ENCODE data around the gene SCN7A.
"Not testable (repeated sequence)": the region's sequence is repeated elsewhere in the genome, so short reads cannot be mapped to it uniquely, and the experiment has no call there.

Gene SCN7A

DNA sequence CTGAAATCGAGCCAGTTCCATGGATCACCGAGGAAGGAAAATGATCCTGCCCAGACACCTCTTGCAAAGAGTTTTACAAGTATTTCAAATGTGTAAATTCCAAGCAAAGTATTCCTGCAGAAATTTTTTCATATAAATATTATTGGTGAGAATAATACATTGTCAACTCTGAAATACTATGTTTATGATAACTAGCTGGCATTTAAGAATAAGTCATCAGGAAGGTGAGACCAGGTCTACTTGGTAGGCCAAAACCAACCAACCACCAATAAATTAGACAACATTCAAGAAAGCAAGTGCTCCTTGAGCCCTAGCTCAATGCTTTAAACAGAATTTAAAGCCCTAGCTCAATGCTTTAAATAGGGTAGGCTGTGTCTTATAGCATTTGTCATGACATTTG, 21.7 kb downstream of the SCN7A start:
- Mint-ChIP-seq H3K27me3 (no peaks in the 10 kb centered on the region), H3K4me1 (ENCODE audit: low read depth) (no peaks in the 10 kb centered on the region)

DNA sequence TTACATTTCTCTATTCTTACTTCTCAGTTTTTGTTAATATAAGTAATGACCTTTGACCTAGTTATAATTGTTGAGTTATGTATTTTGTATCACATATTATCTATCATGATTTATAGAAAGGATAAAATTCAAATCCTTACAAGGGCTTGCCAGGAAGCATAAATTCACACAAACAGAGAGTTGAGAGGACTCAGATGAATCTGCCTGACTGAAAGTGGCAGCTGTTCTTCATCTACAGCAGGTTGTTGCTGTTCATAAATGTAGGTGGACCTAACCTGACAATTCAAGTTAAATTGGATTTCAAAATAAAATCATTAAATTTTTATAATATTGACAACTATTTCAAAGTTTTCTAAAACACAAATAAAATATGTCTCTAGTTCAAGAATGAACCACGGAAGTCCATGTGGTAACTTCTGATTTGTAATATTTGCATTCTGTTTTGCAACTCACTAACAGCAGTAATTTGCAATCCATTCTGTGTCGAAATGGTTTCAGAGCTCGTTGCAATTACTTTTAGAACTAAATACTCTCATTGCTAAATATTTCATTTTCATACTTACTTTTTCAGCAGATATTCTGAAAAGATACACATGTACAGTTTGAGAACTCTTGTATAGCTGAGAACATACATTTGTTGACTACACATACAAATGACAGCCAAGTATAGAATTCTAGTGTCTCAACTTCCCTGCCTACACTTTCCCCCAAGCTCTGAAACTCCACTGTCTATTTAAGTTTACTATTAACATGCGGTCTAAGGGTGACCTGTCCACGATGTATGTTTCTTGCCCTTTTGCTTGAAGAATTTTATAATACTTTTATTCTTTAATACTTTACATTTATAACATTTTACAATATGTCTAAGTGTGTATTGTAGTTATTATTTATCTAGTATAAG, 25.7 kb downstream of the SCN7A start:
- no peak overlapping the region for H3K27ac Mint-ChIP-seq
- no peaks in the 10 kb centered on the region for H3K36me3 Mint-ChIP-seq (ENCODE audit: low read depth)
- H3K4me3 Mint-ChIP-seq: no peak overlapping the region
- no peak for DNase-seq
- no peaks in the 10 kb centered on the region for H3K27me3 Mint-ChIP-seq
- no peaks in the 10 kb centered on the region for H3K9me3 Mint-ChIP-seq
- H3K4me1 Mint-ChIP-seq (ENCODE audit: low read depth): no peaks in the 10 kb centered on the region

More for the DNA sequence above, 21.7 kb downstream of the SCN7A start:
- Mint-ChIP-seq H3K9me3 (no peaks in the 10 kb centered on the region), H3K27ac (no peak overlapping the region), H3K4me3 (no peak overlapping the region), H3K36me3 (ENCODE audit: low read depth) (no peaks in the 10 kb centered on the region)
- no peak for DNase-seq

DNA sequence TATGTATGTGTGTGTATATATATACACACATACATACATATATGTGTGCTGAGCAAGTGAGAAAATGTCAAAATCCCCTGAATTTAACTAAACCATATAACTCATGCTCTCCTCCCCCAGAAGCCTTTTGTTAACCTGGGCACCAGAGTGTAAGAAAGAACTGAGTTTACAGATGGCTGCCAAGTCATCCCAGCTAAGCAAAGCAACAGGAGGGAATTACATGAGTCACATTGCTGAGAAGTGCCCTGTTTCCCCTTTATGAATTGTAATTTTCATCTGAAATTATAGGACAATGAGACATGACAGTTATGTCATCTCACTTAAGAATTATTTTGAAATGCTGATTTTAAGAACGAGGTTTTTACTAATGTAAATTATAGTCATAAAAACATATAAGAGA, 29.9 kb downstream of the SCN7A start:
- Mint-ChIP-seq H3K36me3 (ENCODE audit: low read depth) (no peaks in the 10 kb centered on the region), H3K4me1 (ENCODE audit: low read depth) (no peaks in the 10 kb centered on the region), H3K9me3 (no peaks in the 10 kb centered on the region), H3K4me3 (no peak overlapping the region), H3K27ac (no peak overlapping the region), H3K27me3 (no peaks in the 10 kb centered on the region)
- DNase-seq: no peak

DNA sequence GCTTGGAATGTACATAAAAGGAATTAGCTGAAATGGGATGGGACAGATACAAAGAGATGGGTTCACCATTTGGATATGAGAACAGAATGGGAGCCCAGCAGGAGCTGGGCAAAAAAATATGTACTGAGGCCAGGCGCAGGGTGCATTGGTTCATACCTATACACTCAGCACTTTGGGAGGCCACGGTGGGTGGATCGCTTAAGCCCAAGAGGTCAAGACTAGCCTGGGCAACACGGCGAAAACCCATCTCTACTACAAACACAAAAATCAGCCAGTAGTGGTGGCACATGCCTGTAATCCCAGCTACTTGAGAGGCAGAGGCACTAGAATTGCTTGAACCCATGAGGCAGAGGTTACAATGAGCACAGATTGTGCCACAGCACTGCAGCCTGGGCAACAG, 30.4 kb downstream of the SCN7A start:
- H3K36me3 Mint-ChIP-seq (ENCODE audit: low read depth): no peaks in the 10 kb centered on the region
- DNase-seq: no peak
- no peaks in the 10 kb centered on the region for H3K4me1 Mint-ChIP-seq (ENCODE audit: low read depth)
- no peaks in the 10 kb centered on the region for H3K9me3 Mint-ChIP-seq
- no peak overlapping the region for H3K27ac Mint-ChIP-seq
- H3K4me3 Mint-ChIP-seq: no peak overlapping the region
- no peaks in the 10 kb centered on the region for H3K27me3 Mint-ChIP-seq

DNA sequence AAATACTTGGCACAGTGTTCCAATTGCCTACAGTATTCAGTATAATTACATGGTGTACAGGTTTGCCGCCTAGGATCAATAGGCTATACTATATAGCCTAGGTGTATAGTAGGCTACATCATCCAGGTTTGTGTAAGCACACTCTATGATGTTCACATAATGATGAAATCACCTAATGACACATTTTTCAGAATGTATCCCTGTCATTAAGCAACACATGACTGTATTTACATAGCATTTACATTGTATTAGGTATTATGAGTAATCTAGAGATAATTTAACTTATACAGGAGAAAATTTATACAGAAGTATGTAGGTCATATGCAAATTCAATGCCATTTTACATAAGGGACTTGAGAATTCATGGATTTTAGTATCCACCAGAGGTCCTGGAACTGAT, 35.4 kb downstream of the SCN7A start:
- DNase-seq: no peak
- Mint-ChIP-seq H3K4me1 (ENCODE audit: low read depth) (no peaks in the 10 kb centered on the region), H3K27me3 (no peaks in the 10 kb centered on the region), H3K27ac (no peak overlapping the region), H3K9me3 (peaks cover 4% of the 10 kb centered on the region), H3K36me3 (ENCODE audit: low read depth) (no peaks in the 10 kb centered on the region), H3K4me3 (no peak overlapping the region)

DNA sequence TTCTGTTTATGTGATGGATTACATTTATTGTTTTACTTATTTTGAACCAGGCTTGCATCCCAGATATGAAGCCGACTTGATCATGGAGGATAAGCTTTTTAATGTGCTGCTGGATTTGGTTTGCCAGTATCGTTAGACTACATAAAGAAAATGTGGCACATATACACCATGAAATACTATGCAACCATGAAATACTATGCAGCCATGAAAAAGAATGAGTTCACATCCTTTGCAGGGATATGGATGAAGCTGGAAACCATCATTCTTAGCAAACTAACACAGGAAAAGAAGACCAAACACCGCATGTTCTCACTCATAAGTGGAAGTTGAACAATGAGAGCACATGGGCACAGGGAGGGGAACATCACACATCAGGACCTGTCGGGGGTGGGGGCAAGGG, 38.2 kb downstream of the SCN7A start:
- H3K4me1 Mint-ChIP-seq (ENCODE audit: low read depth): not testable (repeated sequence)

DNA sequence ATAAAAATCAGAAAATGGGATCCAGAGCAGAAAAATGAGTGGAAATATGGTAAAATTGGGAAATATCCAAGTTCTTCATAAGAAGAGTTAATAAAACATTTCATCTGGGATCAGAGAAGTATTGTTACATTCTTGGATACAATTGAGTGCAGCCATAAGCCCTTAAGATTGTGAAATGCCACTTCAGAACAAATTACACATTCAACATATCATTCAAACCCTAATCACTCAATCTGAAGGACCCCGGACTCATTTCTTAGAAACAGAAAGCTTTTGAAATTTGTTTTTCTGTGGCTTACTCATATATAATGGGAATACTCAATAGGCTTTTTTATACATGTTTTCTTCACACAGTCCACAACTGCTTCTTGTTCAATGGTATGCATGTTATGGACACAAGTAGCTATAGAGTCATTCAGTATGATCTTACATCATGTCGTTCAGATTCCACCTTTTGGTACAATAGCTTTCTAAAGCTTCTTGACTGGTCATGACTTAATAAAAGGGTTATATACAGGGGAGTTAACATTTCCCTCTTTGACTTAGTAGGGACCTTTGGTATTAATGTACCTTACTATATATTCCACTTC, 39.9 kb downstream of the SCN7A start:
- no peak overlapping the region for H3K27ac Mint-ChIP-seq
- H3K9me3 Mint-ChIP-seq: peaks cover 4% of the 10 kb centered on the region
- H3K4me3 Mint-ChIP-seq: no peak overlapping the region
- no peak for DNase-seq
- no peaks in the 10 kb centered on the region for H3K36me3 Mint-ChIP-seq (ENCODE audit: low read depth)
- H3K4me1 Mint-ChIP-seq (ENCODE audit: low read depth): no peaks in the 10 kb centered on the region
- no peaks in the 10 kb centered on the region for H3K27me3 Mint-ChIP-seq

More for the DNA sequence above, 38.2 kb downstream of the SCN7A start:
- not testable (repeated sequence) for H3K9me3 Mint-ChIP-seq; H3K36me3 Mint-ChIP-seq (ENCODE audit: low read depth); H3K4me3 Mint-ChIP-seq; H3K27me3 Mint-ChIP-seq; DNase-seq; H3K27ac Mint-ChIP-seq

DNA sequence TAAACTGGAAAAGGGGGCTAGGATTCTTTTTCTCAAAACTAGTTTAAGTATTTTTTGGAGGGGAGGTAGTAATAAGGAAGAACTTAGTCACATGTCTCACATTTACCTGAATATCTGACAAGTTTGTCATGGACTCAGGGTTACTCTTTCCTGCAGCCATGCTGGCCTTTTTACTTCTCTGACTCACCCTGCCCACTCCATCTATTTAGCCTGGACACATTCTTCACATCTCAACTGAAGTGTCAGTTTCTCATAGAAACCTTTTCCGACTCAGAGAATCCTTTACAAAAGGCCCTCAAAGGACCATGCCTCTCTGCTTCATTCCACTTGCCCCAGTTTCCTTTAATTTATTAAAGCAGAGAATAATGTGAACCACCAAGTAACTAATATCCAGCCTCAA, 42.6 kb downstream of the SCN7A start:
- H3K27me3 Mint-ChIP-seq: no peaks in the 10 kb centered on the region
- H3K36me3 Mint-ChIP-seq (ENCODE audit: low read depth): no peaks in the 10 kb centered on the region
- no peak overlapping the region for H3K4me3 Mint-ChIP-seq
- H3K4me1 Mint-ChIP-seq (ENCODE audit: low read depth): no peaks in the 10 kb centered on the region
- H3K9me3 Mint-ChIP-seq: peaks cover 4% of the 10 kb centered on the region
- DNase-seq: no peak
- no peak overlapping the region for H3K27ac Mint-ChIP-seq

DNA sequence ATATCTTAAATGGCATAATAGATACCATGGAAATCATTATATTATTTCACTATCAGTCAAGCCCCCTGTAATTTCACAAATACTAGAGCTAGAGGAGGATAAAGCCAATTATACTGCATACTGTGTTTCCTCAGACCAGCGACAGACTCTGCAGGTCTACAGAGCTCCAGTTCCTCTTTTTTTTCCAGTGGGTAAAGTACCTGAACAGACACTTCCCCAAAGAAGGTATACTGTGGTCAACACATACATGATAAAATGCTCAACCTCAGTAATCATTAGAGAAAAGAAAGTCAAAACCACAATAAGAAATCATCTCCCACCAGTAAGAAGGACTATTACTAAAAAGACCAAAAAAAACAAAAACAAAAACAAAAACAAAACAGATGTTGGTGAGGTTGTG, 44.6 kb downstream of the SCN7A start:
- Mint-ChIP-seq H3K27ac (no peak overlapping the region), H3K4me3 (no peak overlapping the region), H3K36me3 (ENCODE audit: low read depth) (no peaks in the 10 kb centered on the region), H3K9me3 (no peaks in the 10 kb centered on the region), H3K27me3 (no peaks in the 10 kb centered on the region), H3K4me1 (ENCODE audit: low read depth) (no peaks in the 10 kb centered on the region)
- no peak for DNase-seq

DNA sequence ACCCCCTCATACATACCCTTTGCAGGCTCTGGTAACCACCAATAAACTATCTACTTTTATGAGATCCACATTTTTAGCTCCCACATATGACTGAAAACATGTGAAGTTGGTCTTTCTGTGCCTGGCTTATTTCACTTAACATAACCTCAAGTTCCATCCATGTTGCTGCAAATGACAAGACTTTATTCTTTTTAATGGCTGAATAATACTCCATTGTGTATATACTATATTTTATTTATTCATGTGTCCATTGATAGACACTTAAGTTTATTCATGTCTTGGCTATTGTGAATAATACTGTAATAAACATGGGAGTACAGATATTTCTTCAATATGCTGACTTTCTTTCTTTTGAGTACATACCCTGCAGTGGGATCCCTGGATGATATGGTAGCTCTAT, 45.9 kb downstream of the SCN7A start:
- no peak for DNase-seq
- Mint-ChIP-seq H3K36me3 (ENCODE audit: low read depth) (no peaks in the 10 kb centered on the region), H3K4me3 (no peak overlapping the region), H3K4me1 (ENCODE audit: low read depth) (no peaks in the 10 kb centered on the region), H3K27me3 (no peaks in the 10 kb centered on the region), H3K27ac (no peak overlapping the region), H3K9me3 (no peaks in the 10 kb centered on the region)

DNA sequence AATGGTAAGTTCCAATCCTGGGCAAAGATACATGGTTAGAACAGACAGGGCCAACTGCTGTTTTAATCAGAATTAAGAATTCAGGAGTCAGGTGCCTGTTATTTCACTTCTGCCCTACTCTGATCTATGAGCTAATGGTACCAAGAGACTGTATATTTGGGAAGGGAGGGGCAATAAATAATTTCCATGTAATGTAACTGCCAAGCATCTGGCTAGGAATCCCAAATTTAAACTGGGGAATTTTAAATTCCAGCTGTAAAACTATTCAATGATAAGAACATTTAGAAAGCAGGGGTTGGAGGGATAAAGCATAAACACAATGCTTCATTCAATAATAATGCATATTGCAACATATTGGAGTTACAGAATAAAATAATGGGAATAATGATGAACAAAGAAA, 49.7 kb downstream of the SCN7A start:
- Mint-ChIP-seq H3K36me3 (ENCODE audit: low read depth) (no peaks in the 10 kb centered on the region), H3K9me3 (no peaks in the 10 kb centered on the region)

DNA sequence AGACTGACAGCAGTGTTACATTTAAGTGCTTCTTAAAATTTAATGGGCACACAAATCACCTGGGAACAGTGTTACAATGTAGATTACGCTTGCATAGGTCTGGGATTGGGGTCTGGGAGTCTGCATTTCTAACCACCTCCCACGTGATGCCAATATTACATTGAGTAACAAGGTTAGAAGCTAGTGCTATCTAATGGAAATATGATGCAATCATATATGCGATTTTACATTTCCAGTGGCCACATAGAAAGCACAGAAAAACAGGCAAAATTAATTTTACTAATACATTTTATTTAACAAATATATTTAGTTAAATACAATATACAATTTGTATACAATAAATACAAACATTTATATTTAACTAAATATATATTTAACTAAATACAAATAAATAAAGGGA, 53.7 kb downstream of the SCN7A start:
- no peak for DNase-seq
- no peak overlapping the region for H3K27ac Mint-ChIP-seq
- no peaks in the 10 kb centered on the region for H3K36me3 Mint-ChIP-seq (ENCODE audit: low read depth)
- no peaks in the 10 kb centered on the region for H3K4me1 Mint-ChIP-seq (ENCODE audit: low read depth)
- no peak overlapping the region for H3K4me3 Mint-ChIP-seq
- no peaks in the 10 kb centered on the region for H3K27me3 Mint-ChIP-seq
- H3K9me3 Mint-ChIP-seq: no peaks in the 10 kb centered on the region

More for the DNA sequence above, 49.7 kb downstream of the SCN7A start:
- Mint-ChIP-seq H3K27ac (no peak overlapping the region), H3K4me1 (ENCODE audit: low read depth) (no peaks in the 10 kb centered on the region), H3K4me3 (no peak overlapping the region), H3K27me3 (no peaks in the 10 kb centered on the region)
- DNase-seq: no peak

DNA sequence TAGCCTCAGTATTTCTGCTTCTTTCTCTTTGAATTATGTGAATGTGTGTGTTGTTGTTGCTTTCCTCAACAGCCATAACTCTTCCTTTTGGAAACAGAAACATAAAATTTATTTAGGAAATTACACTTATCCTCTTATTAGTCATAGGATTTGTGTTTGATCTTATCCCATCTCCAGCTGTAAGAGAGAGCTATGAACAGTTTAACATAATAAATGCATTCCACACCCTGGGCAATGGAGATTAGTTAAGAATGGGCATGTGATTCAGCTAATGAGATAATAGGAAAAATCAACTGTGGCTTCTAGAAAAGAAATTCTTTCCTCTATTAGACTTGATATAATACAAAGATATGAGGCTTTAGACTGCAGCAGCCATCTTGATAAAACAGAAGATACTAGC, 55.0 kb downstream of the SCN7A start:
- H3K27me3 Mint-ChIP-seq: no peaks in the 10 kb centered on the region
- no peaks in the 10 kb centered on the region for H3K4me1 Mint-ChIP-seq (ENCODE audit: low read depth)
- H3K36me3 Mint-ChIP-seq (ENCODE audit: low read depth): no peaks in the 10 kb centered on the region
- H3K4me3 Mint-ChIP-seq: no peak overlapping the region
- no peaks in the 10 kb centered on the region for H3K9me3 Mint-ChIP-seq
- DNase-seq: no peak
- H3K27ac Mint-ChIP-seq: no peak overlapping the region

DNA sequence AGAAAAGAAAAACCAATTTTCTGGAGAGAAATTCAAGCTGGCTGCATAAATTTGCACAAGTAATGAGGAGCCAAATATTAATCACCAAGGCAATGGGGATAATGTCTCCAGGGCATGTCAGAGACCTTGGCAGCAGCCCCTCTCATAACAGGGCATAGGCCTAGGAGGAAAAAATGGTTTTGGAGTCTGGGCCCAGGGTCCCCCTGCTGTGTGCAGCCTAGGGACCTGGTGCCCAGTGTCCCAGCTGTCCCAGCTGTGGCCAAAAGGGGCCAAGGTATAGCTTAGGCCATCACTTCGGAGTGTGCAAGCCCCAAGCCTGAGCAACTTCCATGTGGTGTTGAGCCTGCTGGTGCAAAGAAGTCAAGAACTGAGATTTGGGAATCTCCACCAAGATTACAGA, 57.1 kb downstream of the SCN7A start:
- no peaks in the 10 kb centered on the region for H3K9me3 Mint-ChIP-seq
- H3K27me3 Mint-ChIP-seq: no peaks in the 10 kb centered on the region
- H3K4me1 Mint-ChIP-seq (ENCODE audit: low read depth): no peaks in the 10 kb centered on the region
- no peaks in the 10 kb centered on the region for H3K36me3 Mint-ChIP-seq (ENCODE audit: low read depth)
- H3K4me3 Mint-ChIP-seq: no peak overlapping the region
- H3K27ac Mint-ChIP-seq: no peak overlapping the region
- no peak for DNase-seq

DNA sequence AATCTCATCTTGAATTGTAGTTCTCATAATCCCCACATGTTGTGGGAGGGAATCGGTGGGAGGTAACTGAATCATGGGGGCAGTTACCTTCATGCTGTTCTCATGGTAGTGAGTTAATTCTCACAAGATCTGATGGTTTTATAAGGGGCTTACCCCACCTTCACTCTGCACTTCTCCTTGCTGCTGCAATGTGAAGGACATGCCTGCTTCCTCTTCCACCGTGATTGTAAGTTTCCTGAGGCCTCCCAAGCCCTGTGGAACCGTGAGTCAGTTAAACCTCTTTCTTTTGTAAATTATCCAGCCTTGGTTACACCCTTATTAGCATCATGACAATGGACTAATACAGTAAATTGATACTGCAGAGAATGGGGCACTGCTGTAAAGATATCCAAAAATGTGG, 57.9 kb downstream of the SCN7A start:
- H3K4me1 Mint-ChIP-seq (ENCODE audit: low read depth): no peaks in the 10 kb centered on the region
- no peak overlapping the region for H3K27ac Mint-ChIP-seq
- H3K9me3 Mint-ChIP-seq: no peaks in the 10 kb centered on the region
- no peak for DNase-seq
- H3K4me3 Mint-ChIP-seq: no peak overlapping the region
- no peaks in the 10 kb centered on the region for H3K27me3 Mint-ChIP-seq
- no peaks in the 10 kb centered on the region for H3K36me3 Mint-ChIP-seq (ENCODE audit: low read depth)
